Uterus (tissue), 2 donors: Measurements from ENCODE around the gene METTL18.

Experiments
- CTCF ChIP-seq, 4 experiments: fragments of 200-600 bp in 2 of 4; fragments of 450-650 bp in 2 of 4; sonication (generic) in 2 of 4; IDR thresholded peaks; one replicate each; pipeline ENCODE4 v1.5.1; 2016 to 2019; ENCODE audit warnings: antibody characterized with exemption in 4 of 4, mild to moderate bottlenecking in 2 of 4, moderate library complexity in 1 of 4
- POLR2A ChIP-seq, 2 donors: fragments of 450-650 bp; IDR thresholded peaks; one replicate each; pipeline ENCODE4 v1.6.1; 2016; ENCODE audit warnings: antibody characterized with exemption in 2 of 2, mild to moderate bottlenecking in 1 of 2, moderate library complexity in 1 of 2

GRCh38 chr1:169750041-169750440 lies 44.7 kb downstream of the METTL18 start:
- TF ChIP-seq POLR2A (IDR thresholded peaks at IDR 0.05) (no peak), CTCF (IDR thresholded peaks at IDR 0.05) (no peak)
